NOMO-1 (cell line): ENCODE results near the gene INO80B.
"Not testable (repeated sequence)": the region's sequence is repeated elsewhere in the genome, so short reads cannot be mapped to it uniquely, and the experiment has no call there.

Experiments used
- DNase-seq, 2 experiments: peaks; one replicate each; lab custom pipeline; 2025; ENCODE audit not compliant: unreplicated experiment in 2 of 2; lab: John Stamatoyannopoulos, UW

Gene INO80B

DNA sequence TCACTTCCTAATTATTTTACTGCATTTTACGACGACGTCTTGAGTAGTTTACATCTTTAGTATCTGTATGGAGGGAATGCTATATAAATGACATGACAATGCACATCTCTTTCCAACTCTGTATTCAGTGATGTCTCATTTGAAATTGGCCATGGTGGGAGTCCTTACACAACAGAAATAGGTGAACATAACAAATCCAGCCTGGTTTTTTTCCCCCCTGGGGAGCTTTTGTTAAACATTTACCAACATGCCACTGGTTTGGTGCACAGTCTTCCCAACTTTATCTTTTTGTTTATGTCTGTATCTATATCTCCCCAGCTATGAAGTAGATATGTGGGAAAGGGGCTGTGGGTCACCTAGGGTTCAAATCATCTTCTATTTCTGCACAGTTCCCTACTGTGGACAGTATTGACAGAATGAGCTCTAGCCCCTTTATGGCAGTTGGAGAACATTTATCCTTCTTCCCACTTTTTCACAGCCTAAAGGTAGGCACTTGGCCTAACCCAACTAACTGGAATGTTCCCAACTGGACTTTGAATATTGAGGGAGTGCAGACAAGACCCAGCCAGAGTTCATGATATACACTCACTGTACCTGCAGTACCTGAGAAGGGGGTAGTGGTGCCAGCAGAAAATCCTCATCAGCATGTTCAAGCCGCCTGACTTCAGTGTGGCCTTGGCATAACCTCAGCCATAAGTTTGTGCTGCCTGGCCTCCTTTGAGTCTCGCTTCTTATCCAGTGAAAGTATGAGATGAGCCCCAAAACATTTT, 7.5 kb upstream of the INO80B start:
- DNase-seq, result no peak

DNA sequence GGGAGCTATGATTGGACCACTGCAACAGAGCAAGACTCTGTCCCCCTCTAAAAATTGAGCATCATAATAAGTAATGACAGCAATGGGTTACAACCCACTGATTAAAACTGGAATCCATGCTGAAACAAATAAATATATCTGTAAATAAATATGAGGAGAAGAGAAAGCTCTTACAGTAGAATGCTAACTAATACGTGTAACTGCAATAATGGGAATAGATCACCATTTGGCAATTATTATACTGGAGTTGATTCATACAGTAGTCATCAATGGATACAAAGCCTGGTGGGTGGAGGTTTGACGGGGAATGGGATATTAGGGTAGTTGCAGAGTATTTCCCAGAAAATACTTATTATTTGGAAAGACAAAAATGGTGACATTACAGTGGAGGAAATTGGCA, 6.1 kb upstream of the INO80B start:
- DNase-seq, result no peak

DNA sequence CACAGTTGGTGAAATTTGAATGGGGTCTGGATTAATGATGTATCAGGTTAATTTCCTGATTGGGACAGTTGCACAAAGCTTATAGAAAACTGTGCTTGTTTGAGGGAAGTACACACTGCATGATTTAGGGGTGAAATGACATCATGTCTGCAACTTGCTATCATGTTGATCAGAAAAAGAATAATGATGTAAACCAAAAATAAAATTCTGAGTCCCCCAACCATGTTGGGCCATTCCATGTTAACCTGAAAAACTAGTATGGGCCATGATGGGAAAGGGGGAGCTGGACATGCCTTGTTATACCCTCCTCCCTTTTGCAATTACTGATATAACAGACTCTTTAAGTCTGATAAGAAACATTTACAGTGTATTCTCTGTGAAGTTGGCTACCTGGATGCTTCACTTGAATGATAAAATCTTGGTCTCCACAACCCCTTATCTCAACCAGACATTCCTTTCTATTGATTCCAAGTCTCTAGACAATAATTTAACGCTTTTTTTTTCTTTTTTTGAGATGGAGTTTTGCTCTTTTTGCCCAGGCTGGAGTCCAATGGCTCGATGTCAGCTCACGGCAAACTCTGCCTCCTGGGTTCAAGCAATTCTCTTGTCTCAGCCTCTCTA, 4.2 kb upstream of the INO80B start:
- no peak for DNase-seq

DNA sequence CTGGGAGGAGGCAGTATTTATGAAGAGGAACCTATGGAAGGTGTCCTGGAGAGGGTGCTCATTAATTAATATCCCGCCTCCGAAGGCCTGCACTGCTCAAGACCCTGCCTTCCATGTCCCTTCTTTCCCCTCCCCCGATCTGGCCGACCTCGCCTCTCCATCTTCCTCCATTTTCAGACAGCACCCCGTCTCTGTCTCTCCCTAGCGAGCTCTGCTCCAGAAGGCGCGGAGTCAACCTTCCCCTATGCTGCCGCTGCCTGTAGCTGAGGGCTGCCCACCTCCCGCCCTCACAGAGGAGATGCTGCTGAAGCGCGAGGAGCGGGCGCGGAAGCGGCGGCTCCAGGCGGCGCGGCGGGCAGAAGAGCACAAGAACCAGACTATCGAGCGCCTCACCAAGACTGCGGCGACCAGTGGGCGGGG, 2.3 kb downstream of the INO80B start:
- DNase-seq, result peak in 1 of 2 experiments; percentile 51

DNA sequence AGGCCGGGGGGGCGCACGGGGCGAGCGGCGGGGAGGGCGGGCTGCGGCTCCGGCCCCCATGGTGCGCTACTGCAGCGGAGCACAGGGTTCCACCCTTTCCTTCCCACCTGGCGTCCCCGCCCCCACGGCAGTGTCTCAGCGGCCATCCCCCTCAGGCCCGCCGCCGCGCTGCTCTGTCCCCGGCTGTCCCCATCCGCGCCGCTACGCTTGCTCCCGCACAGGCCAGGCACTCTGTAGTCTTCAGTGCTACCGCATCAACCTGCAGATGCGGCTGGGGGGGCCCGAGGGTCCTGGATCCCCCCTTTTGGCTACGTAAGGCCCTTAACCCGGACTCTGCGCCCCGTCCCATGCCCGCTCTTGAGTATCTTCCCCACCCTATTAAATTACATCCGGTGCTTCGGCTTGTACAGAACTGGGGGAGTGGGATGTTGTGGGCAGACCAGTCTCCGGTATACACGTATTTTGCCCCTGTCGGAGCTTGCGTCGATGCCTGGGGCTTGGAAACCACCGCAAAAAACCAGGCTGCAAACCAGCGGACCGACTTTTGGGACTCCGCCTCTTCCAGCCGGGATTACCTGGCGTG, 2.8 kb downstream of the INO80B start:
- peak in 1 of 2 experiments; percentile 63 for DNase-seq

DNA sequence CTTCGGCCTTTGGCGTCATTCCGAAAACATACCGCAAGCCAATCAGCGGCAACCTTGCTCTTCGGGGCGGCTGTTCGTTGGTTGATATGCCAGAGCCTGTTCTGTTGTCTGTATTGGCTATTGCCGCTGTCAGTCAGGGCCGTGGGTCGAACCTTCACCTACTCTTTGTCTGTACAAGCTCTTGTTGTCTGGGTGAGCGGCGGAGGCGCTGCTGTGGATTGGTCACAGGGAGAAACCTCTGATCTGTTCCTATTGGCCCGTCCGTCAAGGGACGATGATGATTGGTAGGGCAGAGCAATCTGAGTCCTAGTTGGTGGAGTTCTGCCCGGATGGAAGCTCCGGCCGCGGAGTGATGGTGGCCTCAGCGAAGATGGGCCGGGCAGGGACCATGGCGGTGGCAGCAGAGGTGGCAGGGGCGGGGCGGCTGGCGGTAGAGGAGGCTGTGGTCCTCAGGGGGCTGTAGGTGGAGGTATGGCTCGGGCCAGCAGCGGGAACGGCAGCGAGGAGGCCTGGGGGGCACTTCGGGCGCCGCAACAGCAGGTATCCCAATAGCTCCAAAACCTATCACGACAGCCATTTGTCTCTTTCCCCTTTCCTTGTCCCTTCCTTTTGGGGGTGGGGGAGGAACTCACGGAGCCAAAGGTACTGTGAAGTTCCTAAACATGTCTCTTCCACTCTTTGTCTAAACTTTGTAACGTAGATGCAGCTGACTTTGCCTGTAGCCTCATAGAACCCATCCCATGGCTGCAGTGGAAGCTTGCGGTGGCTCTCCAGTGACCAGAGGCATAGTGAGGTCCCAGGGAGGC, 3.4 kb downstream of the INO80B start, which contains the start of gene WBP1:
Gene WBP1, plus strand, starts transcription at position 307 of the 806 bp plus-strand sequence. Its CDS starts 165 bp downstream, at position 472.
- peak; percentile 99 for DNase-seq

DNA sequence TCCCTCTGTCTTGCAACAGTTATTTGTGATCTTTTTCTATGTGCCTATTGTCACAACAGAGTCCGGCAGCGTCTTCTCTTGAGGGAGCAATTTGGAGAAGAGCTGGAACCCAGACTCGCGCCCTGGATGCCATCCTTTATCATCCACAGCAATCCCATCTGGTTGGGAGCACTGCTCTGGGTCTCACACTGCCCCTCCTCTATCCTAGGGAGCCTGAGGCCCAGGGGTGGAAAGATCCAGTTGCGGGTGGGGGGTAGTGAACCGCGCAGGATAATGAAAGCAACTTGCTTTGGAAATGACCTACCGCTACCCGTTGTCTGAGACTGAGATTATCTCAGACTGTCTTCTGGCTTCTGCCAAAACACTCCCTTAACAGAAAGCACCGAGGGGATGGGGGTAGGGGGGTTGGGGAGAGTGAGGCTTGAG, 4.1 kb downstream of the INO80B start:
- DNase-seq, result no peak

DNA sequence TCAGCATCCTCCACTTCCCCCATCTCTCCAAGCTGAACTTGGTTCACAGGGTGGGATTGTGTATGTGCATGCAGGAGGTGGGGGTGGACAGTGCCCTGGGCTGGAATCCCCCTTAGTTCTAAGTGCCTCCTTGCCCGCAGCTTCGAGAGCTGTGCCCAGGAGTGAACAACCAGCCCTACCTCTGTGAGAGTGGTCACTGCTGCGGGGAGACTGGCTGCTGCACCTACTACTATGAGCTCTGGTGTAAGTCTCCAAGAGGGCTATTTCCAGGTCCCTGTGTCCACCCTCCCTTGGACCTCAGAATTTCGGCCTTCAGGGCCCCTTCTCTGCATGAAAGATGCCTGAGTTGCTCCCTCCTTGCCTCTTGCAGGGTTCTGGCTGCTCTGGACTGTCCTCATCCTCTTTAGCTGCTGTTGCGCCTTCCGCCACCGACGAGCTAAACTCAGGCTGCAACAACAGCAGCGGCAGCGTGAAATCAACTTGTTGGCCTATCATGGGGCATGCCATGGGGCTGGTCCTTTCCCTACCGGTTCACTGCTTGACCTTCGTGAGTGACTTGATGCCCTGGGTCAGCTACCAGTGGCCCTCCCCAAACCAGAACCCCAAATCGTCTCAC, 4.7 kb downstream of the INO80B start:
- not testable (repeated sequence) for DNase-seq

DNA sequence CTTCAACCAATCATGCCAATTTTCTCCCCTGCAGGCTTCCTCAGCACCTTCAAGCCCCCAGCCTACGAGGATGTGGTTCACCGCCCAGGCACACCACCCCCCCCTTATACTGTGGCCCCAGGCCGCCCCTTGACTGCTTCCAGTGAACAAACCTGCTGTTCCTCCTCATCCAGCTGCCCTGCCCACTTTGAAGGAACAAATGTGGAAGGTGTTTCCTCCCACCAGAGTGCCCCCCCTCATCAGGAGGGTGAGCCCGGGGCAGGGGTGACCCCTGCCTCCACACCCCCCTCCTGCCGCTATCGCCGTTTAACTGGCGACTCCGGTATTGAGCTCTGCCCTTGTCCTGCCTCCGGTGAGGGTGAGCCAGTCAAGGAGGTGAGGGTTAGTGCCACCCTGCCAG, 5.3 kb downstream of the INO80B start:
- not testable (repeated sequence) for DNase-seq

DNA sequence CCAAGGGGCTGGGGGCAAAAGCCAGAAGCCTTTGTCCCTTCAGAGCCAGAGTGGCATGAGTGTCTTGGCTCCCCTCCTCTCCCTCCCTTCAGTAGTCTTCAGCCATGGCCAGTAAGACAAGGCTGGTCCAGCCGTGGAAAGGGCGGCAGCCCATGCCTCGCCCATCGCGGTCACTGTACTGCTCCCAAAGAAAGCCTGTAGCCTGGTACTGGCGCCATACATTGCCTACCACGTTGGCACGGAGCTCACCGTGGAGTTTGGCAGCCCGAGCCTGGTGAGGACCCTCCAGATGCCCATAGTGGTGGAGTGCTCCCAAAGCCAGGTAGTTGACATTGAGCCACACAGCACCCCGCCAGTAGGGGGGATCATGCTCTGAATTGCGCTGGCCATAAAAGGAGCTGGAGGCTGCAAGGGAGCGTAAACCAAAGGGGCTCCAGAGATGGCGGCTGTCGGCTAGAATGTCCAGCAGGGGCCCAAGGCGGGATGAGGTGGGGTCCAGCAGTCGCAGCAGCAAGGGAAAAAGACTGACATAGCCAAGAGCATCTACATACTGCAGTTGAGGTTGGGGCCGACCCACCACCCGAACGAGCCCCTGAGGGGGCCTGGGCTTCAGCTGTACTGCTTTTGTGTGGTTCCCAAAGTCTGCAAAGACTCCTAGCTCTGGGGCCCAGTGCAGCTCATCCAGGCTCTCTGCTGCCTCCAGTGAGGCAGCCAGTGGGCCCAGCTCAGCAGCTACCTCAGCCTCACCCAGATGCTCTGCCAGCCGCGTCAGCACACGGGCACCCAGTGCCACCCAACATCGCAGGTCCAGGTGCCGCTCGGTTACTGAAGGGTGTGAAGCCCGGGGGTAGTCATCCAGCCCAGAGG, 6.5 kb downstream of the INO80B start:
- no peak for DNase-seq

DNA sequence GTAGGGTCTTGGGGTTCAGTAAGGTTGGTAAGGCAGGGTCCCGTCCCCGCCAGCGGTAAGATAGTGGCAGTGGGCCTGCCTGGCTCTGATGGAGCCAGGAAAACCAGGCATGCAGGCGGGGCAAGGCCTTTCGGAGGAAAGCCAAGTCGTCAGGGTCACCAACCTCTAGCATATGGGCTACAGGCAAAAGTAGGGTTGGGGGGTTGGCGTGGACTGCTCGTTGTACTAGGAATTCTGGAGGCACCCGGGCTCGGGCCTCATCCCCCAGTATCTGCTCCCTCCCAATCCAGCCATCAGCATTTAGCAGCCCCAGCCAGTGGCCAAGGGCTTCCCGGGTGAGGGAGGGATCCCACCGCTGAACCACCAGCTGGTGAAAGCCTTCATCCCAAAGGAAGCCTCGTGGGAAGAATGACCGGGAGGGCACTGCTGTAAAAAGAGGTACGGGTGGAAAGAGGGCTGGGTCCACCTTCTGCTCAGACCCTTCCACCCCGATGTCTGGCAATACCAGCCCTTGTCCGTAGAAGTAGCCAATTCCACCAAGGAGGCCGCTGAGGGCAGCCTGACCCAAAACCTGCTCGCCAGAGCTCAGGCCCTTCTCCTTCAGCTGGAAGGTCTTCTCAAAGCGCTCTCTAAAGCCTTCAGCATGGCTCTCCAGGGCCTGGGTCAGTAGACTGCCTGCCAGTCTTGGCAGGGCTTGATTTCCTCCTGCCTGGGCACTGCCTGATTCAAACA, 7.3 kb downstream of the INO80B start:
- no peak for DNase-seq

DNA sequence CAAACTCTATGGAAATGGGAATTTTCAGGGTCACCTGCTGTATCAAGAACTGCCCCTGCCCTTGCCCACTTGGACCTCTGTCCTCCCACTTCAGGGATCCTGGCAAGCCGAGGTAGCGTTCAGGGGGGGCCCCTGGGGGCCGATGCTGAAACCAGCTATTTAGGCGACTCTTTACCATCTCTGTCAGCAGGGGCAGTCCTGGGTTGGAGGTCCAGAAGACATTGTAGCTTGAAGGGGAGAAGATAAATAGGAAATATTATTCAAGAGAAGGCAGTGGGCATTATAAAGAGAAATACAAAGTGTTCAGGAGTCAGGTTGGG, 7.9 kb downstream of the INO80B start:
- DNase-seq, result no peak

DNA sequence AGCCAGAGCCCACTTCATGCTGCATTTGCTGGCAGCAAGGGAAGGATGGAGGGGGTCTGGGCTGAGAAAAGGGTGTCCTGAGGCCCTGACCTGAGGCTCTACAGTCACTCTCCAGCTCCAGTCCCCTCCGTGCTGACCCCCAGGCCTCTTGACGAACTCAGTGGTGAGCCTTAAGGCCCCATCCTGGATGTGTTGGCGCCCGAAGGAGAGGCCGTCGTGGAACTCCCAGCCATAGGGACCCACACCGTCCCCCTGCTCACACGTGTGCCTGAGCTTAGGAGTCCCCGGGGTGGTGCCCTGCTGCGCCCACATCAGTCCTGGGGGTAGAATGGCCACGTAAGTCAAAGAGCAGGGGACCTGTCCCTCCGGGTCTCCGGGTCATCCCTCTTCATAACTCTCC, 9.5 kb downstream of the INO80B start:
- no peak for DNase-seq

DNA sequence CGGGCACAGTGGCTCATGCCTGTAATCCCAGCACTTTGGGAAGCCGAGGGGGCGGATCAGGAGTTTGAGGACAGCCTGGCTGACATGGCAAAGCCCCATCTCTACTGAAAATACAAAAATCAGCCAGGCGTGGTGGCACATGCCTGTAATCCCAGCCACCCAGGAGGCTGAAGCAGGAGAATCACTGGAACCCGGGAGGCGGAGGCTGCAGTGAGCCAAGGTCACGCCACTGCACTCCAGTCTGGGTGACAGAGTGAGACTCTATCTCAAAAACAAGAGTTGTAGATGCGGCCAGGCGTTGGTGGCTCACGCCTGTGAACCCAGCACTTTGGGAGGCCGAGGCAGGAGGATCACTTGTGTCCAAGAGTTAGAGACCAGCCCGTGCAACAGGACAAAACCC, 15.9 kb downstream of the INO80B start:
- not testable (repeated sequence) for DNase-seq

DNA sequence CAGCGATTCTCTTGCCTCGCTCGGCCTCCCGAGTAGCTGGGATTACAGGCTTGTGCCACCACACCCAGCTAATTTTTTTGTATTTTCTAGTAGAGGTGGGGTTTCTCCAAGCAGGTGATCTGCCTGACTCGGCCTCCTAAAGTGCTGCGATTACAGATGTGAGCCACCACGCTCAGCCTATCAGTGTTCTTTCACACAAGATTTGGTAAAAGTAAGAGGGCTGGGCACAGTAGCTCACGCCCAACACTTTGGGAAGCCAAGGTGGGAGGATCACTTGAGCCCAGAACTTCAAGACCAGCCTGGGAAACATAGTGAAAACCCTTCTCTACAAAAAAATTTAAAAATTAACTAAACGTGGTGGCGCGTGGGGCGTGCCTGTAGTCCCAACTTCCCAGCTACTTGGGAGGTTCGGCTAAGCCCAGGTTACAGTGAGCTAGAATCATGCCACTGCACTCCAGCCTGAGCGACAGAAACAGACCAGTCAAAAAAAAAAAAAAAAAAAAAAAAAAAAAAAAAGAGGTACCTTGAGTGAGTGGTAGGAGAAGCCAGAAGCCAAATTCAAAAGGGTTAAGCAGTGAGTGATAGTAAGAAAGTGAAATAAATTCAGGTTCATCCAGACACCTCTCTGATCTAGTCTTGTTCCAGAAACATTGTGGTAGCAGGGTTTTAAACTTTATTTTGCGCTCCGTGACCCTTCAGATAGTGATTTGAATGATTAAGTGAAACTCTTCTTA, 16.6 kb downstream of the INO80B start:
- peak in 1 of 2 experiments; percentile 19 for DNase-seq

DNA sequence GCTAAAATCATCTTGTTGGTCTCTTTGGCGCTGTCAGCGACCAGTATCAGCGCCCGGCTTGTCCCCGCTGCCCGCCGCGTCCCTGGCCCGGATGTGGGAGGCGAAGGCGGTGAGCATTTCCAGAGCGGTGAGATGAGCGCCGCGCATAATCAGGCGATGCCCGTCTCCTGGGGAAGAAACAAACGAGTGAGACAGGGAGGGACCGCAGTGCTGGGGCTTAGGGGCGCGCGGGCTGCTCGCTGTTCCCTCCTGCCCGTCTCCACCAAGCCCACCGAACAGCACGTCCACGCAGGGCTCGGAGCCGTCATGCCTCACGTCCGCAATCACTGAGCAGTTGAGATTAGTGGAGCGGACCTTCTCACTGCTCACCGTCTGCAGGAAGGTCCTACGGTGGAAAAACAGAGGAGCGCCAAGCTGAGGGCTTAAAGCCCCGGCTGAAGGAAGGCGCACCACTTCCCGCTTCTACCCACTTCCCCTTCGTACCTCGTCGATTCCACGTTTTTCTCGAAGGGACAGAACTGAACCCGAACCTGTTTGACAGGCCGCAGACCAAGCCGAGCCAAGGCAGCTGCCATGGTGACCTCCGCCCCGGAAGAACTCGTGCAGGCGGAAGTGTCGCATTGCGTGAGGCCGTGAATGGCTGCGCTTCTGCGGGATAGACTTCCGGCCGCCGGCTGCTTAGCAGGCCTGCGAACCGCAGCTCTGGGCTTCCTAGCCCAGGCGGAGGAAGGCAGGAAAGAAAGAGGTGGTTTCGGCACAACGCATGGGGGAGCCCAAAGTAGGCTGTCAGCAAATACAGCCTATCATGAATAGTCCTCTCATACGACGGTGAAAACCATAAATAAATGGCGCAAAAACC, 17.4 kb downstream of the INO80B start, which contains the start of gene MRPL53:
Gene MRPL53, minus strand, starts transcription at position 595 of the 859 bp plus-strand sequence. Its CDS starts 20 bp downstream, at position 575.
- peak; percentile 90 to 93 for DNase-seq

DNA sequence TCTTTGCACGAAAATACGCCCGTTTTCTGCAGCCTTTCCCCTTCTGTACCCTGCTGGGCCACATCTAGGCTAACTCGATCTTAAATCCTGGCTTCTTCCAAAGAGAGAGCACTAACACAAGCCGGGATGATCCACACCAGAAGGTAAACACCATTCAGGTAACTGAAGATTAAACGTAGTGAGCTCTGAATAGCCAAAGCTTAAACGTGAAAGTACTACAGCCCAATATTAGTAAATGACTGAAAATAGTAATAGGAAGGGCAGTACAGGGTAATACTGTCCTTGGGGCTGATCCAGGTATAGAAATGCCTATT, 18.0 kb downstream of the INO80B start:
- no peak for DNase-seq

DNA sequence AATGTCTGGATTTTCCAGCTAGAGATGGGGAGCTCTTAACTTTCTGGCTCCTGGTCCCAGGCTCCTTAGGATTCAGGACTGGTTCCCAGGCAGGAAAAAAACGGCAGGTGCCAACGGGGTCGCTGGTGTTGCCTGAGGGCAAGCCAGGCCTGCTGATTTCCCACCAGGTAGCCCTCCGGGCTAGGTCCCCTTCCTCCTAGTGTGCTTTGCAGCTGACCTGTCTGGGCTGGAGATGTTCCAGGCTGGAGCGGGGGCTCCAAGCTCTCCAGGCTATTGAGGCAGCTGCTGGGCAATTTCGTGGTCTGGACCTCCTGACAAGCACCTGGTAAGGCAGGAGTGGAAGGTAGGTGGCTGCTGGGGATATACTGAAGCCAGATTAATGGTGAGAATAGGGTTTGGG, 19.6 kb downstream of the INO80B start:
- no peak for DNase-seq
